ENCODE data around the gene IL1R1.

- TF ChIP-seq CTCF (IDR thresholded peaks at IDR 0.05) (no peak), POLR2AphosphoS5 (IDR thresholded peaks at IDR 0.05; ENCODE audit: insufficient read depth in 1 of 2, low read depth in 1 of 2) (no peak), POLR2A (IDR thresholded peaks at IDR 0.05) (no peak)
Observed at GRCh38 chr2:102120701-102121159, 21.8 kb upstream of the IL1R1 start.
